Stimulated activated CD8-positive, alpha-beta memory T cell treated with anti-CD3 and anti-CD28 coated beads, Interleukin-15, amount 100 ng/mL, for 4 hours (primary cell): ENCODE data around the gene UBE2G2.
A peak's percentile ranks its signal among the peaks of the same experiment; 100 is the strongest.

Experiments
- DNase-seq, 2 donors: peaks; one replicate each; pipeline ENCODE4 v3.0.0-alpha.2; 2020; ENCODE audit warnings: low read depth in 2 of 2

UBE2G2 gene

GRCh38 chr21:44765231-44766013 is 36.2 kb downstream of the UBE2G2 start:
- peak in 1 of 2 donors; percentile 11 for DNase-seq

- DNase-seq, result no peak
These were observed 37.0 kb downstream of the UBE2G2 start for GRCh38 chr21:44764319-44765230.

GRCh38 chr21:44763451-44764318 is 37.9 kb downstream of the UBE2G2 start:
- no peak for DNase-seq

DNA sequence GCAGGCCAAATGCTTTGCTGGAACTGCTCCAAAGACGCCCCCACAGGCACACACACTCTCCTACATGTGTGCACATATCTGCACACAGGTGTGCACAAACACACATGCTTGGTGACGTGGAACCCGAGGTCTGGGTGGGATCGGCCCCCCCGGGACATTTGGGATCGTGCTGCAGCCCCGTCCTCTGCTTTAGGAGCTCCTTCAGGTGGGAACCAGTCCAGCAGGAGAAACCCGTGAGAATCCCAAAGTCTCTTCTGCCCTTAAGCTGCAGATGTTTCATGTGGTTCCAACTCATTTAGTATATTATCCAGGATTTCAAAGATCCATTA is 38.6 kb downstream of the UBE2G2 start:
- no peak for DNase-seq

DNA sequence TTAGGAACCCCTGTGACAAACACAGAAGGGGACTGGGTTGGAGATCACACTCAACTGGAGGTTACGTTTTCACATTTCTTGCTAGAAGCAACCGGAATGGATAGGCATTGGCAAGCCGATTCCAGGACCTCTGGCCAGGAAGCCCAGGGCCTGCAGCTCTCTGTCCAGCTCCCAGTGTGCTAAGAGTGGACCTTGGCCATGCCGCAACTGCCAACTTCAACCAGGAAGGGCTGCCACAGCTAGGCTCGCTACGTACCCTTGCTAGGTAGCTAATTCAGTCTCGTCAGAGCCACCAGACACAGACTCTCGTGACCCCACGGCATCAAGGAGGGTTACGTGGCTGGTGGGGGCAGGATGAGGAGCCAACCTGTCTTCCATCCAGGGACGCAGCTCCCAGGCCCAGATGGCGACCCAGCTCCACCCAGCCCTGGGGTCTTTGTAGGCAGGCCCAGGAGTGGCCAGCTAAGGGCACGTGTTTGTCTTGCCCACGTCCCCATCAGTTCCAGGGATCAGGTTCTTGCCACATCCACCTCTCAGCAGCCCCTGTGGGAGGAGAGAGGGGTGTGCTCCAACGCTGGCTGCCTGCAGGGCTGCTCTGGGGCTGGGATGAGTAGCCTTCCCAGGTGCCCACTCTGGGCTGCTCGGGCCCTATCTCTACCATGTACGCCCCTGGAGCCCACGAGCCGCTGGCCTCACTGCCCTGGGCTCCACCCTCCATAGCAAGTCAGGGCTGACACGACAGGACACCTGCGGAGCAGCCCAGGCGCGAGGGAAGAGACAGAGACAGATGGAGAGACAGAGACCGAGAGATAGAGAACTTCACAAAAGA is 39.2 kb downstream of the UBE2G2 start:
- no peak for DNase-seq

DNA sequence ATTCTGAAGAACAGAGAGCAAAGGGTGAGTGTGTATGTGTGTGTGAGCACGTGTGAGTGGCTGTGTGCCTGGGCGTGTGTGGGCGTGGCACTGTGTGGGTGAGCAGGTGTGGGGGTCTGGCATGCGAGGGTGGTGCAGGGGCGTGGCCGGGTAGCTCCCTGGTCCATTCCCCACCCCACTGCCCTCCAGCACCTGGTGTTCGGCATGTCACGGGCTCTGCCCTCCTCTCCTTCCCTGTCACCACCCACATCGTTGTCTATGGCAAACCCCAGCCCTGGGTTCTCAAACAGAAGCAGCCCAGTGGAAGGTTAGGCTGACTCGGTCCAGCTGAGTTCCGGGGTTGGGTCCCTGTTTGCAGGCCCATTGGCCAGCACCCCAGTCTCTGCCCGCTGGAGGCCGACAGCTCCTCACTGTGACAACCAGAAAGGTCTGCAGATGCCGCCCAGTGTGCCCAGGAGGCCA is 39.8 kb downstream of the UBE2G2 start:
- DNase-seq, result no peak

DNA sequence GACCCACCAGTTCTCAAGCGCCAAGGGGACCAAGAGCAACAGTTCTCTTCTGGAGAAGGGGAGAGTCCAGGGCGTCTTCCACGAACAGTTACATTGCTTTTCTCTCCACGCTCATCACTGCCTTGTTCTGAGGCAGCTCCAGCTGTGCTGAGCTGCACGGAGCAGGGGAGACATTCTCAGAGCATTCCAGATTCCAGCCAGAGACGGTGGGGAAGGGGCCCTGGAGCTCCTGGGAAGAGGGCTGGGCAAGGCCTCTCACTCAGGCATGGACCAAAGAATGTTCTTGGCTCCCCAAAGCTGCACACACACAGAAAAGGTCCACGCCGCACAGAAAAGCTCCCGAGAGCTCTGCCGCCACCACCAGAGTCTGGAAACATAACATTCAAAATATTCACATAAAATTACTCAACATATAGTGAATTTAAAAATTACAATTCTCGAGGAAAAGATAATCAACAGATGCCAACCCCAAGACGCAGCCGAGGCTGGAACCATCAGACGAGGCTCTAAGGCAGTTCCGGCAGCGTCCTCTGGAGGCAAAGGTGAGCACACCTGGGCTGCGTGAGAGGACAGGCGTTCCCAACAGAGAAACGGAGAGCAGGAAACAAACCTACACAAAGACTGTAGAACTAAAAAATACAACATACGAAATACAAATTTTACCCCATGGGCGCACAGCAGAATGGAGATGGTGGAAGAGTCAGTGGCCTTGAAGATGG is 40.5 kb downstream of the UBE2G2 start:
- no peak for DNase-seq

DNA sequence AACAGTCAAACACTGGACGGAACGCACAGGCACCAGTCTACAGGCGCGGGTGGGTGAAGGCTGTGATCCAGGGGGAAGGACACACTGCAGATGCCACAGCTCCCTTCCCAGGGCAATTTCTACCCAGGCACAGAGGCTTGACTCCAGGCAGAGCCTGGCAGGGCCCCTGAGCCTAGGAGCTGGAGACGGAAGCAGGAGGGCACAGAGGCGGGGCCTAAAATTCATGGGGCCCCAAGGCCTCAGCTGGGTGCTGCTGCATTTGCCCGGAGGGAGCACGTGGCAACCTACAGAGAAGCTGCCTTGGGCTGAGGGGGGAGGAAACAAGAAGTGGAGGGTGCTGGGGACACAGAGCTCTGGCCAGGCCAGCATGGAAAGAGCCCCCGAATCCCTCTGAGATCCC is 41.2 kb downstream of the UBE2G2 start:
- no peak for DNase-seq

- DNase-seq, result no peak
These were observed 41.9 kb downstream of the UBE2G2 start for GRCh38 chr21:44759628-44760285.

DNA sequence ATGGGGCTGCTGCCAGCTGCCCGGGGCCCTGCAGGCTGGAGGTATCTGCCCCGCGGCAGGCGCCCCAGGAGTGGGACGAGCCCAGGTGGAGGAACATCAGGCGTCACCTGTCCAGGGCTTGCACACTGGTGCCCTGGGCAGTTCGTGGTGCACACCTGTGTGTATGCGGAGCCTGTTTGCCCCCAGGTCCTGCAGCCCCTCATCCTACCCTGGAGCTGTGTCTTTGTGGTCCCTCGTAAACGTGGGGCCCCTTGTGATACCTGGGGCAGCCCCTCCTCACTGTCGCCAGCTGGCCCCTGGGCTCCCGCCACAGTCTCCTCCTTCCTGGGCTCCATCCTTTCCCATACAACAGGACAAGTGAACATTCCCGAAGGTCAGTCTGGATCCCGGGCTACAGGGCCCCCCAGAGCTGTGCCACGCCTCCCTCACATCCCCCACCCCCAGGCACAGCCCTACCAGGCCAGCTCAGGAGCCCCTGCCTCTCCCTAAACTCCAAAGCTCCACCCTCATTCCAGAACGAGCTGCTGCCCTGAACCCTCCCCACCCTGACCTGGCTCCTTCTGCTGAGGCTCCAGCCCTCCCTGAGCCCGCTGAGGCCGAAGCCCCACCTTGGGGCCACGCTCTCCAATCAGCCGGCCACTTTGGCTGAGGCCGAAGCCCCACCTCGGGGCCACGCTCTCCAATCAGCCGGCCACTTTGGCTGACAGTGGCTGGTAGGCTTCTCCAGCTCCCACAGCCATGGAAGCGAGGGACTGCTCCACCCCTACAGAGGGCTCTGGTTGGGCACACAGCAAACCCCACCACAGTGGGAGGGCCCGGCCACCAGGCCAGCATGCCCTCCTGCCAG is 42.6 kb downstream of the UBE2G2 start:
- DNase-seq, result no peak

DNA sequence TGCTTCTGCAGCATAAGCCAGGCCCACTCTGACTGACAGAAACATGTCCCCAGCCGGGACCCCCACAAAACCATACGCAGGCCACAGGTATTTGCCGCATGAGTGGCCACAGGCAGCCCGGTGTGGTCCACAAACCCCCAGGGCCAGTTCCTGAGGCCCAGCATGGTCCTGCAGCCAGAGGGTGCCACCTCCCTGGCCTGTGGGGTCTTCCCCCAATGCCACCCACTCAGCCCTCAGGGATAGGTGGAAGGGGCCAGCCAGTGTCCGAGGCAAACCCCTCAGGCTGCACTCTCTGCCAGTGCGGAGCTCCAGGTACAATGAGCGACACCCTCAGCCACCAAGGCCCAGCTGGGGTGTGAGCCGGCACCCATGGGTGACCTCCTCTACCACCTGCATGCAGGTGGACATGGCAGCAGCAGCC is 43.5 kb downstream of the UBE2G2 start:
- DNase-seq, result no peak

DNA sequence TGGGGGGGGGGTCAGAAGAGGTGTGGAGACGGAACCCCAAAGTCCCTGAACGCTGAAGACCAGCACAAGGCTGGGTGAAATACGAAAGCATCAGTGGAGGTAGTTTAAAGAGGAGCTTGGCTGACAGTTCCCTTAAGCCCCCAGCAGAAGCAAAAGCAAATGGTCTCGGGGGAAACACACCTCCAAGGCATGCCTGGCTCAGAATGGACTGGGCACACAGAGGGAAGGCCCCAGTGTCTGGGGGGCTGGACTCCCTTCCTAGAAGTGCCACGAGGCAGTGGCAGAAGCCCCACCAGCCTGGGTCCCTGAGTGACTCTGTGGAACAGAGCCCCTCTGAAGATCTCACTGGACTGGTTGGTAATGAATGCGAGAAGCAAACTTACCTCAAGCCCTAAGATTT is 43.9 kb downstream of the UBE2G2 start:
- no peak for DNase-seq

DNA sequence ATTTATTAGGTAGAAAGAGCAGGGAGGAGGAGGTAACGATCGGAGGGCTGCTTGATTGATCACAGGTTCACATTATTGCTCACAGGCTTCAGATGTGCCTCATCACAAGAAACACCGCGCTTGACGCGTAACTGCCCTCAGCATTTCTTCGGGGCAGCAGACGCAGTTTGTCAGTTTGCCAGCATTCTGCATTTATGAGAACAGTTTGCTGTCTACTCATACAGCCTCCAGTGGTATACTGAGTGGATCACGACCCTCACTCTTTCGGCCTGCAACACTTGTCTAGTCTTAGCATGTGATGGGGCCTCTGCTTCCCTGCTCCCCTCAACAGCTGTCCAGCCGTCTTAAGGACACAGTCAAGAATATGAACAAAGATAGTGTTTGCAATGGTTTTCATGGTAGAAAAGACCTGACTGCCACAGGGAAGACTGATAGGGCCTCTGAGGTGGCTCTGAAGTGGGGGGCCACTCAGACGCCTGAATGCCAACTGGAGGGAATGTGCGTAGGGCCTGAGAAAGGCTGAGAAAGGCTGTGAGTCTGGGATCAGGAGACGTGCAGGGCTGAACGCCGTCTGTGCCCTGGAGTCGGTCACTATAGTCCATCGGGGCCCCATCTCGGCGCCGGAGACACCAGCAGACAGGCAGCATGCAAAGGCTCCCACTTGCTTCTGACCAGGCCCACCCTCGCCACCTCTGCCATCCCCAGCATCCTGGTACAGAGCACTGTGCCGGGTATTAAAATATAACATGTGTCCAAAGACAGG is 45.0 kb downstream of the UBE2G2 start:
- DNase-seq, result no peak

GRCh38 chr21:44755227-44755626 is 46.4 kb downstream of the UBE2G2 start:
- no peak for DNase-seq

GRCh38 chr21:44753357-44753756 is 48.3 kb downstream of the UBE2G2 start:
- no peak for DNase-seq

DNA sequence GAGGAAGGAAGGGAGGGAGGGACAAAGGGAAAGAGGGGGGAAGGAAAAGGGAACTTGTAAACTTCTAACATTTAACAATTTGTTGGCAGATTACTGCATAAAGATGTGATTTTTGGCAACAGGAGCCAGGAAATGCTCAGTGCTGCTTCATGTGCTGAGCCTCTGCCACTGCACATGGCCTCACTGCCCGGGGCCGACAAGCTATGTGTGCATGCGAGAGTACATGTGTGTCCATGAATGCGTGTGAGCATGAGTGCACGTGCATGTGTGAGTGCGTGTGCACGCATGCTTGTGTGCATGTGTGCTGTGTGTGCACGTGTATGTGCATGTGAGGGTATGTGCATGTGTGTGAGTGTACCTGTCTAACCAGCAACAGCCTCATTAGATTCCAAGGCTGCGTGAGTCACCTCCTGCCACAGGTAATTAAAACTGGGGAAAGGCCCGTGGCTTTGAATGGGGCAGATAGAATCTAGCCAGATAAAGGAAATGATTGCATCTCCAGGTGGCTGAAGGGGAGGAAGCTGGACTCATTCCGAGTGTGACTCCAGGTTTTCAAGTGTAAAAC is 48.9 kb downstream of the UBE2G2 start:
- DNase-seq, result no peak

- no peak for DNase-seq
These were observed 49.6 kb downstream of the UBE2G2 start for GRCh38 chr21:44751799-44752636.
